Activated CD8-positive, alpha-beta memory T cell treated with anti-CD3 and anti-CD28 coated beads, Interleukin-2, amount 50 U/mL, for 4 hours (primary cell): Measurements from ENCODE around the gene PDE4D.
"Not testable (repeated sequence)": the region's sequence is repeated elsewhere in the genome, so short reads cannot be mapped to it uniquely, and the experiment has no call there.

Experiments
- DNase-seq: peaks from one replicate; pipeline ENCODE4 v3.0.0-alpha.2; 2020

PDE4D gene

GRCh38 chr5:59016925-59017324 lies 876.6 kb downstream of the PDE4D start:
- no peak for DNase-seq

- DNase-seq, result no peak
These were observed 884.6 kb downstream of the PDE4D start for GRCh38 chr5:59008816-59009473.

- DNase-seq, result no peak
These were observed 886.0 kb downstream of the PDE4D start for GRCh38 chr5:59007460-59008063.

GRCh38 chr5:59005934-59006701 lies 887.4 kb downstream of the PDE4D start:
- no peak for DNase-seq

GRCh38 chr5:59003641-59004040 lies 889.9 kb downstream of the PDE4D start:
- DNase-seq, result no peak

- no peak for DNase-seq
These were observed 890.4 kb downstream of the PDE4D start for GRCh38 chr5:59003124-59003523.

- DNase-seq, result no peak
These were observed 891.2 kb downstream of the PDE4D start for GRCh38 chr5:59002162-59002825.

GRCh38 chr5:59001716-59002115 lies 891.8 kb downstream of the PDE4D start:
- no peak for DNase-seq

- no peak for DNase-seq
These were observed 892.4 kb downstream of the PDE4D start for GRCh38 chr5:59001154-59001553.

GRCh38 chr5:59000211-59000610 lies 893.3 kb downstream of the PDE4D start:
- DNase-seq, result no peak

GRCh38 chr5:58999804-59000203 lies 893.7 kb downstream of the PDE4D start:
- DNase-seq, result no peak

GRCh38 chr5:58998544-58998943 lies 895.0 kb downstream of the PDE4D start:
- DNase-seq, result no peak

GRCh38 chr5:58995779-58996178 lies 897.7 kb downstream of the PDE4D start:
- not testable (repeated sequence) for DNase-seq

- no peak for DNase-seq
These were observed 900.1 kb downstream of the PDE4D start for GRCh38 chr5:58993461-58993860.

- no peak for DNase-seq
These were observed 904.6 kb downstream of the PDE4D start for GRCh38 chr5:58988938-58989337.

- DNase-seq, result no peak
These were observed 906.3 kb downstream of the PDE4D start for GRCh38 chr5:58987193-58987592.

- no peak for DNase-seq
These were observed 907.2 kb downstream of the PDE4D start for GRCh38 chr5:58986281-58986680.

- no peak for DNase-seq
These were observed 907.8 kb downstream of the PDE4D start for GRCh38 chr5:58985759-58986158.

- no peak for DNase-seq
These were observed 908.2 kb downstream of the PDE4D start for GRCh38 chr5:58985311-58985710.

GRCh38 chr5:58983526-58984452 lies 909.7 kb downstream of the PDE4D start:
- DNase-seq, result no peak

GRCh38 chr5:58980890-58981289 lies 912.6 kb downstream of the PDE4D start:
- no peak for DNase-seq

GRCh38 chr5:58979090-58979489 lies 914.4 kb downstream of the PDE4D start:
- no peak for DNase-seq
